Duodenal mucosa (tissue), 2 donors: ENCODE results near the gene REM2.
"Not testable (repeated sequence)": the region's sequence is repeated elsewhere in the genome, so short reads cannot be mapped to it uniquely, and the experiment has no call there.

Experiments
- H3K27ac ChIP-seq: one replicate; pipeline ENCODE4 v1.7.0; 2013; ENCODE audit warnings: low read depth, low read length
- H3K27me3 ChIP-seq, 2 donors: one replicate each; pipeline ENCODE4 v1.7.0; 2013; ENCODE audit warnings: low read length in 2 of 2, control low read depth in 1 of 2; ENCODE audit not compliant: insufficient read depth in 2 of 2, control insufficient read depth in 1 of 2
- H3K36me3 ChIP-seq, 2 donors: one replicate each; pipeline ENCODE4 v1.7.0; 2013; ENCODE audit warnings: low read length in 2 of 2, control low read depth in 1 of 2; ENCODE audit not compliant: insufficient read depth in 2 of 2, control insufficient read depth in 1 of 2
- H3K4me1 ChIP-seq, 2 donors: one replicate each; pipeline ENCODE4 v1.7.0; 2013; ENCODE audit warnings: low read length in 2 of 2, control low read depth in 1 of 2; ENCODE audit not compliant: insufficient read depth in 2 of 2, control insufficient read depth in 1 of 2
- H3K4me3 ChIP-seq, 2 donors: one replicate each; pipeline ENCODE4 v1.7.0; 2013; ENCODE audit warnings: low read length in 2 of 2, low read depth in 1 of 2
- H3K9ac ChIP-seq, 2 donors: one replicate each; pipeline ENCODE4 v1.7.0; 2013; ENCODE audit warnings: low read length in 2 of 2, low read depth in 1 of 2
- H3K9me3 ChIP-seq, 2 donors: one replicate each; pipeline ENCODE4 v1.7.0; 2013; ENCODE audit warnings: low read length in 2 of 2, control low read depth in 1 of 2; ENCODE audit not compliant: control insufficient read depth in 1 of 2

REM2 gene

DNA sequence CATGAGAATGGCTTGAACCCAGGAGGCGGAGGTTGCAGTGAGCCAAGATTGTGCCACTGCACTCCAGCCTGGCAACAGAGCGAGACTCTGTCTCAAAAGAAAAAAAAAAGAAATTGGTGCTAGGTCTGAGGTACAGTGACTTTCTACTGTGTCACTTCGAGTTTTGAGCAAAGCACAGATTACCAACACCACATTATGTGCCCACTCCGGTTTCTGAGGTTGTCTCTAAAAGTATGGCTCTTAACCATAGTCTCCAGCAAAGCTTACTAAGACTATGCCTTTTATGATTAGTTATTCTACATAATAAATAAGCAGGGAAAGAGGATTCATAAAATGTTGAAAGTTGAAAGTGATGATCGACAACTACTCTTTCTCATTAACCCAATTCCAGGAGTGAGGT, 27.9 kb downstream of the REM2 start:
- H3K4me1 ChIP-seq = no peaks in the 10 kb centered on the region
- no peaks in the 10 kb centered on the region for H3K27me3 ChIP-seq
- no peak overlapping the region for H3K4me3 ChIP-seq
- no peaks in the 10 kb centered on the region for H3K9me3 ChIP-seq
- H3K27ac ChIP-seq = no peak overlapping the region
- no peak overlapping the region for H3K9ac ChIP-seq
- H3K36me3 ChIP-seq = peaks cover 13 to 47% of the 10 kb centered on the region in 2 donors

DNA sequence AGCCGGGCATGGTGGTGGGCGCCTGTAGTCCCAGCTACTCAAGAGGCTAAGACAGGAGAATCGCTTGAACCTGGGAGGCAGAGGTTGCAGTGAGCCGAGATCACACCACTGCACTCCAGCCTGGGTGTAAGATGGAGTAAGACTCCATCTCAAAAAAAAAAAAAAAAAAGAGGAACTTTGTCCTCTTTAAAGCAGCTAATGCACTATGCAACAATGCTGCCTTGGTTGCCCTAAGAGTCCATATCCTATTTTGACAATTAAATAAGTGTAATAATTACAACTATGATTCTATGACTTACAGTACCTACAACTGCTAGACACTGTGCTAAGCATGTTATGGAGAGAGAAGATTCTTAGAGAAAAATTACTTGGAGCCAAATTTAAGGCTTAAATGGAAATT, 31.8 kb downstream of the REM2 start:
- H3K9me3 ChIP-seq, H3K9ac ChIP-seq, H3K27ac ChIP-seq, H3K4me3 ChIP-seq, H3K27me3 ChIP-seq: not testable (repeated sequence)
- H3K4me1 ChIP-seq = peaks cover 11 to 13% of the 10 kb centered on the region in 2 donors
- H3K36me3 ChIP-seq = peaks cover 0 to 13% of the 10 kb centered on the region in 2 donors

DNA sequence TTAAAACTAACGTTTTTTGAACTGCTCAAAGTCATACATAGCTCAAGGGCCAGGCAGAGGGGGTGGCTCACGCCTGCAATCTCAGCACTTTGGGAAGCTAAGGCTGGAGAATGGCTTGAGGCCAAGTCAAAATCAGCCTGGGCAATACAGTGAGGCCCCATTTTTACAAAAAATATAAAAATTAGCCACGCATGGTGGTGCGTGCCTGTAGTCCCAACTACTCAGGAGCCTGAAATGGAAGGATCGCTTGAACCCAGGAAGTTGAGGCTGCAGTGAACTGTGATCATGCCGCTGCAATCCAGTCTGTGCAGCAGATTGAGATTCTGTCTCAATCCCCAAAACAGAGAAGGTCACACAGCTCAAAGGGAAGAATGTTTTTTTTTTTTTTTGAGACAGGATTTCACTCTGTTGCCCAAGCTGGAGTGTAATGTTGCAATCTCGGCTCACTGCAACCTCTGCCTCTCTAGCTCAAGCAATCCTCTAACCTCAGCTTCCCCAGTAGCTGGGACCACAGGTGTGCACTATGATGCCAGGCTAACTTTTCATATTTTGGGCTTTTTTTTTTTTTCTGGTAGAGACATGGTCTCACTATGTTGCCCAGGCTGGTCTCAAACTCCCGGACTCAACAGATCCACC, 33.0 kb downstream of the REM2 start:
- H3K27me3 ChIP-seq = no peaks in the 10 kb centered on the region
- H3K4me3 ChIP-seq = no peak overlapping the region
- peaks cover 6 to 14% of the 10 kb centered on the region in 2 donors for H3K36me3 ChIP-seq
- no peak overlapping the region for H3K27ac ChIP-seq
- no peaks in the 10 kb centered on the region for H3K9me3 ChIP-seq
- H3K9ac ChIP-seq = no peak overlapping the region
- peaks cover 11 to 16% of the 10 kb centered on the region in 2 donors for H3K4me1 ChIP-seq

DNA sequence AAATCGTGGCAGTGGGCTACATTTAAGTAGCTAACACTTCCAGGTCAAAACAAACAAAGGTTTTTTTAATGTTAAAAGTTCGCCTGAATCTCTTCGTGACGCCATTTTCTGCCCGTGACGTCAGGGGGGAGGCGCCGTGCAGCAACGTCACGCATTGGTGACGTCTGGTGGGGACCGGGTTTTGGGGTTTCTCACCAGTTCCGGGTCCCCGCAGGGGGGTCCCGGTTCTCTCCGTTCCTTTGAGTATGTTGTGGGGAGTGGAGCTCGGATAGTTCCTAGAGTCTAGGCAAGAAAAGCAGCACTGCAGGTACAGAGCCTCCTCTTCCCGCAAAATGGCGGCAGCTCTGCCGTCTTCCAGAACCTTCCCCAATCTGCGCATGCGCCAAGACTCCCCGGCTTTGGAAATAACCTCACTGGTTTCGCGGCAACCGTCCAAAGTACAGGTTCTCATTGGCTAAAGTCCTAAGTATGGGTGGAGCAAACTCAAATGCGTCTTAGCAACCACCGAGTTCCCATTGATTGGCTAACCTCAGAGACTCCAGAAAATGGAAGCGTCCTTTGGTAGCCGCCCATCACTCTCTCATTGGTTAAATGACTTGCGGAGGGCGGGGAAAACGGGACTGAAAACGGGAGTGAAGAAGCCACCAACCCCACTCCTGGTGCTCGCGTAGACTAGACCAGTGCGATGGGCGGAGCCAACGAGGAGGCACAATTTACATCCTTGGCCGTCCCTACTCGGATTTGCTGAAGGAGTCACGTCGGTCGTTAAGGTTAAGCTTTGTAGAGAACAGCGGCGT, 36.0 kb downstream of the REM2 start, which contains the start of gene RBM23:
TSS of gene RBM23 (minus strand) at position 346 of the 797 bp plus-strand sequence.
- peaks cover 16% of the 10 kb centered on the region in 2 donors for H3K4me1 ChIP-seq
- no peaks in the 10 kb centered on the region for H3K27me3 ChIP-seq
- H3K9me3 ChIP-seq = no peaks in the 10 kb centered on the region
- H3K4me3 ChIP-seq = peak within 1 kb of the TSS; percentile 98 to 99
- peaks cover 13 to 33% of the 10 kb centered on the region in 2 donors for H3K36me3 ChIP-seq
- peak within 1 kb of the TSS; percentile 97 to 100 for H3K9ac ChIP-seq
- H3K27ac ChIP-seq = peak within 1 kb of the TSS; percentile 95

DNA sequence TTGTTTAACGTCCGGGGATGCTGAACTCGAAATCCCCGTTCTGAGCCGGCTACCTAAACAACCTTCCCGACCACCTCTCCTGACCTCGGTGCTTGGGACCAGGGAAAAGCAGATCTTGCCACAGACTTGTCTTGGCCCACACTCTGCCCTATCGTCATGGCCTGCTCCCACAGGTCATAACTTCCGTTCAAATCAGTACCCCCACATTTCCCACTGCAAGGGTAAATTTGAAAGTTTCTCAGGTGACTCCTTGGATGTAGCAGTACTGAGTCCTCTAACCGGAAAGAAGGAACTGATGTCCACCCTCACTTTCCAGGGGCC, 36.5 kb downstream of the REM2 start:
- Histone ChIP-seq H3K9ac (peak overlapping the region; percentile 70 to 86), H3K27me3 (no peaks in the 10 kb centered on the region), H3K9me3 (no peaks in the 10 kb centered on the region), H3K27ac (peak overlapping the region; percentile 74), H3K36me3 (peaks cover 17 to 39% of the 10 kb centered on the region in 2 donors), H3K4me1 (peaks cover 16% of the 10 kb centered on the region in 2 donors), H3K4me3 (peak overlapping the region; percentile 72 to 78)

DNA sequence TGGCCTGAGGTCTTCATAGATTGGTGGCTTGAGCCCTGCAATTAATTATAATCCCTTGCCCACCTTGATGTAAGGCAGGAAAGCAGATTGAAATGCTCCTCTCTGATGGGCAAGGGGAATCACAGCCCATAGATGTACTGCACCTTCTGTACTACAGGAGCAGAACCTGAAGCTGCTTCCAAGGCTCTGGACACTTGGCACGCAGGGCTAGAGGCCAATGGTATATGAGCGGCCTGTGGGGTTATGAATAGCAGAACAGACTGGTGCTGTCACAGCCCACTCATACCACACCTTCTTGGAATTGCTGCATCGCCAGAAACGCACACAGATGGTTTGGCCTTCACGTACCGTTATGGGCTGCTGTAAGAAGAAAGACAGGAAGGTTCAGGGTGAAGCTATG, 37.7 kb downstream of the REM2 start:
- H3K4me1 ChIP-seq = peaks cover 16% of the 10 kb centered on the region in 2 donors
- no peaks in the 10 kb centered on the region for H3K27me3 ChIP-seq
- H3K4me3 ChIP-seq = no peak overlapping the region
- no peak overlapping the region for H3K9ac ChIP-seq
- H3K9me3 ChIP-seq = no peaks in the 10 kb centered on the region
- H3K36me3 ChIP-seq = peaks cover 19 to 42% of the 10 kb centered on the region in 2 donors
- no peak overlapping the region for H3K27ac ChIP-seq

DNA sequence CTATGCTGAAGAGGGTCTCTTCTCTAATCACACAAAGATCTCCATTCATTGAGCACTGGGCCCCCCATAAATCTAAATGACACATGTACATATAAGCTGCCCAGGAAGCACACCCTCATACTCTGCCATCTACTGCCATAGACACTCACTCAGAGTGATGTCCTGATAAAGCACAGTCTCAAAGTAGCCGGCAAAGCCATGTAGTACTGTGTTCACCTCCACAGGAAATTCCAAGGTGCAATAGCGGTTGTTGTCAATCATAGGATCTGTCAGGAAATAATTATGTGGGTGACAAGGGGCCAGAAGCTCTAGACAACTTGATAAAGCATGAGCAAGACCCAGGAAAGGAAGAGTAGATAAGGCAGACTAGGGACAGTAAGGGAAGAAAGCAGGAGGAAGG, 39.3 kb downstream of the REM2 start:
- H3K27ac ChIP-seq = no peak overlapping the region
- no peaks in the 10 kb centered on the region for H3K27me3 ChIP-seq
- H3K9ac ChIP-seq = no peak overlapping the region
- H3K36me3 ChIP-seq = peaks cover 19 to 46% of the 10 kb centered on the region in 2 donors
- peaks cover 15 to 19% of the 10 kb centered on the region in 2 donors for H3K4me1 ChIP-seq
- no peaks in the 10 kb centered on the region for H3K9me3 ChIP-seq
- H3K4me3 ChIP-seq = no peak overlapping the region

DNA sequence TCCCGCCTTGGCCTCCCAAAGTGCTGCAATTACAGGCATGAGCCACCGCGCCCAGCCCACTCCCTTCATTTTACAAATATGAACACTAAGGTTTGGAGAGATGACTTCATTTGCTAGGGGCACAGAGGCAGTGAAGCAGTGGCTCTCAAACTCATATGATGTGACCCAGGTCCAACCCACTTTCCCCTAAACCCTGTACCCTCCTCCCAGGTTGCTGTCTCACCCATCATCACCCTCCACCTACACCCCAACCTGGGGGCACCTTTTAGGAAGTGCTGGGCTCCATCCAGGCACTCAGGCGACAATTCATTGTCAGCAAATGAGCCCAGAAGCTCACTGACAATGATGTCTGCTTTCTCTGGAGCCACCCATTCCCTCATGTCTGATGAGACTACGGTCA, 40.7 kb downstream of the REM2 start:
- no peak overlapping the region for H3K4me3 ChIP-seq
- peaks cover 21 to 24% of the 10 kb centered on the region in 2 donors for H3K4me1 ChIP-seq
- peaks cover 19 to 46% of the 10 kb centered on the region in 2 donors for H3K36me3 ChIP-seq
- H3K27me3 ChIP-seq = no peaks in the 10 kb centered on the region
- H3K9ac ChIP-seq = no peak overlapping the region
- no peak overlapping the region for H3K27ac ChIP-seq
- no peaks in the 10 kb centered on the region for H3K9me3 ChIP-seq

DNA sequence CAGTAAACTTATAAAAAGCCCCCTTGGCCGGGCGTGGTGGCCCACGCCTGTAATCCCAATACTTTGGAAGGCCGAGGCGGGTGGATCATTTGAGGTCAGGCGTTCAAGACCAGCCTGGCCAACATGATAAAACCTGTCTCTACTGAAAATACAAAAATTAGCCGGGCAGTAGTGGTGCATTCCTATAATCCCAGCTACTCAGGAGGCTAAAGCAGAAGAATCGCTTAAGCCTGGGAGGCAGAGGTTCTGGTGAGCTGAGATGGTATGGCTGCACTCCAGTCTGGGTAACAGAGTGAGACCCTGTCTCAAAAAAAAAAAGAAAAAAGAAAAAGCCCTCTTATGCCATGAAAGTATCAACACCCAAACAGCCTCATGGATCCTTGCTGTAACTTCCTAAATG, 42.5 kb downstream of the REM2 start:
- H3K4me3 ChIP-seq = no peak overlapping the region
- H3K36me3 ChIP-seq = peaks cover 18 to 42% of the 10 kb centered on the region in 2 donors
- peaks cover 17 to 21% of the 10 kb centered on the region in 2 donors for H3K4me1 ChIP-seq
- H3K27me3 ChIP-seq = no peaks in the 10 kb centered on the region
- H3K9ac ChIP-seq = no peak overlapping the region
- H3K27ac ChIP-seq = no peak overlapping the region
- H3K9me3 ChIP-seq = no peaks in the 10 kb centered on the region

DNA sequence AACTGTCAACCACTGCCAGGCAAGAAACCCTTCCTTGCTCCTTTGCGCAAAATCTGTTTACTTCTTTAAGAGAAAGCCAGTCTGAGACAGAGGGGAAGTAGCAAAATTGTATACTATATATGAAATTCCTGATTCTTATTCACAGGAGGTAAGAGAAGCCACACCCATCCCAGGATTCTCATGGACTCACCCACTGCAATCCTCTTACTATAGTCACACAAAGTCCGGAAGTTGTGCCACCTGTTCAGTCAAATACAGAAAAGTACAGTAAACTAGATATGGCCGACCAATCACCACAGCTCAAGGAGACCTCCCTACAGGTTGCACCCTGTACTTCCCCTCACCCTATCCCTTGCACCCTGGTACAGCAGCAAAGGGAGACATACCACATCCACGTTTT, 43.3 kb downstream of the REM2 start:
- H3K9ac ChIP-seq = no peak overlapping the region
- no peaks in the 10 kb centered on the region for H3K9me3 ChIP-seq
- H3K36me3 ChIP-seq = peaks cover 10 to 34% of the 10 kb centered on the region in 2 donors
- H3K27ac ChIP-seq = no peak overlapping the region
- peaks cover 17 to 21% of the 10 kb centered on the region in 2 donors for H3K4me1 ChIP-seq
- H3K4me3 ChIP-seq = no peak overlapping the region
- no peaks in the 10 kb centered on the region for H3K27me3 ChIP-seq
